H1 (cell line): Measurements from ENCODE around the gene HS2ST1.

Experiments used
- BRCA1 ChIP-seq: IDR thresholded peaks from 2 replicates; pipeline ENCODE4 v1.6.1; 2012; ENCODE audit warnings: low read depth, low read length, improper control_type of control experiment
- EP300 ChIP-seq, 2 experiments: IDR thresholded peaks; 1 replicate in 1 of 2; 2 replicates in 1 of 2; pipeline ENCODE4 v1.6.1; 2011 to 2012; ENCODE audit warnings: low read depth in 2 of 2, low read length in 2 of 2, mild to moderate bottlenecking in 2 of 2, borderline replicate concordance in 1 of 2, inconsistent platforms in 1 of 2, moderate library complexity in 1 of 2
- POLR2A ChIP-seq, 2 experiments: IDR thresholded peaks; 1 replicate in 1 of 2; 2 replicates in 1 of 2; pipeline ENCODE4 v1.6.1; 2011; ENCODE audit warnings: low read depth in 2 of 2, low read length in 2 of 2, mild to moderate bottlenecking in 2 of 2; ENCODE audit errors: control extremely low read depth in 1 of 2
- POLR2AphosphoS5 ChIP-seq: IDR thresholded peaks from 2 replicates; pipeline ENCODE4 v1.6.1; 2011; ENCODE audit warnings: low read depth, low read length
- TEAD4 ChIP-seq: IDR thresholded peaks from 2 replicates; pipeline ENCODE4 v1.6.1; 2012; ENCODE audit warnings: low read depth, low read length, inconsistent platforms, mixed read lengths
- YY1 ChIP-seq: IDR thresholded peaks from 2 replicates; pipeline ENCODE4 v1.6.1; 2011; ENCODE audit warnings: low read depth, mild to moderate bottlenecking, low read length
- TF ChIP-seq, protein P1 (sequence below), 3 experiments: IDR thresholded peaks; 1 replicate in 2 of 3; 2 replicates in 1 of 3; pipeline versions ENCODE4 v1.5.1 to v1.6.1; 2011; ENCODE audit warnings: low read length in 3 of 3, mild to moderate bottlenecking in 3 of 3, inconsistent platforms in 2 of 3, low read depth in 1 of 3, moderate library complexity in 1 of 3; ENCODE audit not compliant: insufficient read depth in 1 of 3; ENCODE audit errors: control extremely low read depth in 1 of 3
- TF ChIP-seq, protein P2 (sequence below): IDR thresholded peaks from 2 replicates; pipeline ENCODE4 v1.6.1; 2012; ENCODE audit warnings: low read length, inconsistent platforms
- TF ChIP-seq, protein P3 (sequence below): IDR thresholded peaks from 2 replicates; pipeline ENCODE4 v1.6.1; 2011; ENCODE audit warnings: low read length, improper control_type of control experiment

DNA sequence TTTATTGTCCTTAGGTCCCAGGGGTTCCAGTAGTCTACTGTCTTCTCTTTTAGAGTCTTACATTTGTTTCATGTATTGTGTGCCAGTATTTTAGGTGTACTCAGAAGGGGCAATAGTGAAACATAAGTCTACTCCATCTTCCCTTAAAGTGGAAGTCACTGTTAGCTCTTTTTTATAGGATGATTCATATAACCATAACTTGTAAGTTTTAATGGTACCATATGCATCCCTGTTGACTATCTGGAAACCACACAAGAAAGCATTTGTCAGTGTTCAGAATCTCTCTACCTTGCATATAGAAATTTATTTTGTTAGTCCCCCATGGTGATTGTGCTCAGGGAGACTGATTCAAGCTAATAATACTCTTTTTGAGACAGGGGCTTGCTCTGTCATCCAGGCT is 149.9 kb downstream of the HS2ST1 start:
- TF ChIP-seq POLR2A (IDR thresholded peaks at IDR 0.05; ENCODE audit: control extremely low read depth in 1 of 2, low read depth in 2 of 2, low read length in 2 of 2): no peak
- no peak for TF ChIP-seq POLR2AphosphoS5
- TF ChIP-seq TEAD4: no peak
- TF ChIP-seq, protein P1, sequence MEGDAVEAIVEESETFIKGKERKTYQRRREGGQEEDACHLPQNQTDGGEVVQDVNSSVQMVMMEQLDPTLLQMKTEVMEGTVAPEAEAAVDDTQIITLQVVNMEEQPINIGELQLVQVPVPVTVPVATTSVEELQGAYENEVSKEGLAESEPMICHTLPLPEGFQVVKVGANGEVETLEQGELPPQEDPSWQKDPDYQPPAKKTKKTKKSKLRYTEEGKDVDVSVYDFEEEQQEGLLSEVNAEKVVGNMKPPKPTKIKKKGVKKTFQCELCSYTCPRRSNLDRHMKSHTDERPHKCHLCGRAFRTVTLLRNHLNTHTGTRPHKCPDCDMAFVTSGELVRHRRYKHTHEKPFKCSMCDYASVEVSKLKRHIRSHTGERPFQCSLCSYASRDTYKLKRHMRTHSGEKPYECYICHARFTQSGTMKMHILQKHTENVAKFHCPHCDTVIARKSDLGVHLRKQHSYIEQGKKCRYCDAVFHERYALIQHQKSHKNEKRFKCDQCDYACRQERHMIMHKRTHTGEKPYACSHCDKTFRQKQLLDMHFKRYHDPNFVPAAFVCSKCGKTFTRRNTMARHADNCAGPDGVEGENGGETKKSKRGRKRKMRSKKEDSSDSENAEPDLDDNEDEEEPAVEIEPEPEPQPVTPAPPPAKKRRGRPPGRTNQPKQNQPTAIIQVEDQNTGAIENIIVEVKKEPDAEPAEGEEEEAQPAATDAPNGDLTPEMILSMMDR (IDR thresholded peaks at IDR 0.05; ENCODE audit: control extremely low read depth in 1 of 3, insufficient read depth in 1 of 3, low read depth in 1 of 3, low read length in 3 of 3): no peak
- no peak for TF ChIP-seq EP300 (IDR thresholded peaks at IDR 0.05; ENCODE audit: borderline replicate concordance in 1 of 2, low read depth in 2 of 2, low read length in 2 of 2)
- TF ChIP-seq, protein P2, sequence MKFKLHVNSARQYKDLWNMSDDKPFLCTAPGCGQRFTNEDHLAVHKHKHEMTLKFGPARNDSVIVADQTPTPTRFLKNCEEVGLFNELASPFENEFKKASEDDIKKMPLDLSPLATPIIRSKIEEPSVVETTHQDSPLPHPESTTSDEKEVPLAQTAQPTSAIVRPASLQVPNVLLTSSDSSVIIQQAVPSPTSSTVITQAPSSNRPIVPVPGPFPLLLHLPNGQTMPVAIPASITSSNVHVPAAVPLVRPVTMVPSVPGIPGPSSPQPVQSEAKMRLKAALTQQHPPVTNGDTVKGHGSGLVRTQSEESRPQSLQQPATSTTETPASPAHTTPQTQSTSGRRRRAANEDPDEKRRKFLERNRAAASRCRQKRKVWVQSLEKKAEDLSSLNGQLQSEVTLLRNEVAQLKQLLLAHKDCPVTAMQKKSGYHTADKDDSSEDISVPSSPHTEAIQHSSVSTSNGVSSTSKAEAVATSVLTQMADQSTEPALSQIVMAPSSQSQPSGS: no peak
- no peak for TF ChIP-seq YY1
- no peak for TF ChIP-seq BRCA1
- TF ChIP-seq, protein P3, sequence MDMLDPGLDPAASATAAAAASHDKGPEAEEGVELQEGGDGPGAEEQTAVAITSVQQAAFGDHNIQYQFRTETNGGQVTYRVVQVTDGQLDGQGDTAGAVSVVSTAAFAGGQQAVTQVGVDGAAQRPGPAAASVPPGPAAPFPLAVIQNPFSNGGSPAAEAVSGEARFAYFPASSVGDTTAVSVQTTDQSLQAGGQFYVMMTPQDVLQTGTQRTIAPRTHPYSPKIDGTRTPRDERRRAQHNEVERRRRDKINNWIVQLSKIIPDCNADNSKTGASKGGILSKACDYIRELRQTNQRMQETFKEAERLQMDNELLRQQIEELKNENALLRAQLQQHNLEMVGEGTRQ: no peak
